ENCODE measurements around the gene HHLA2. TPM values are rescaled to one million over a fixed set of nuclear protein-coding genes. Genes with fewer than 3 reads are reported as not detected.
A peak's percentile ranks its signal among the peaks of the same experiment; 100 is the strongest.

The HHLA2 gene
- total RNA-seq, 1 experiment from 2014 or later = not detected

DNA sequence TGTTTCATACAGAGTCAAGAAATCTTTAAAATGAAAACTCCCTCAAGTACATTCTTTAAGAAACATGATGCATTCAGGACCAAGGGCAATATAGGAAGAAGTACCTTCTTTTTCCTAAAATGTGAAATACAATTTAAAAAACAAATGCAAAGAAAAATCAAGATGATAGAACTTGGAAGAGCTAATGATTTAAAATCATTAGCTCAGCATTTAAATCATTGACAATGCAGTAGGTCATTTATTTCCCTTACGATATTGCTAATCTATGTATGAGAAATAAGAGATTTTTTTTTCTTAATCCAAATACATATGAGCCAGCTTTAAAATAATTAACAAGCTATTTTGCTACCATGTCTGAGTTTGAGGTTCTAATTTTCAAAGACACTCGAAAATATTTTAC is 105.5 kb downstream of the HHLA2 start:
- Histone ChIP-seq H3K9me3 (replicated peaks) (no peaks in the 10 kb centered on the region), H3K4me1 (replicated peaks) (no peaks in the 10 kb centered on the region), H3K4me3 (no peak overlapping the region), H3K27me3 (replicated peaks) (no peaks in the 10 kb centered on the region), H3K36me3 (no peaks in the 10 kb centered on the region), H3K27ac (no peak overlapping the region)
- DNase-seq (ENCODE audit: low read depth in 1 of 2, low spot score in 2 of 2) = no peak

GRCh38 chr3:108403198-108403597 is 106.8 kb downstream of the HHLA2 start:
- Histone ChIP-seq H3K27ac (no peak overlapping the region), H3K27me3 (replicated peaks) (no peaks in the 10 kb centered on the region), H3K4me3 (no peak overlapping the region), H3K4me1 (replicated peaks) (no peaks in the 10 kb centered on the region), H3K9me3 (replicated peaks) (no peaks in the 10 kb centered on the region), H3K36me3 (no peaks in the 10 kb centered on the region)
- DNase-seq (ENCODE audit: low read depth in 1 of 2, low spot score in 2 of 2) = no peak

- no peaks in the 10 kb centered on the region for H3K36me3 ChIP-seq
- no peaks in the 10 kb centered on the region for H3K4me1 ChIP-seq (replicated peaks)
- H3K27ac ChIP-seq = no peak overlapping the region
- no peak for DNase-seq (ENCODE audit: low read depth in 1 of 2, low spot score in 2 of 2)
- H3K27me3 ChIP-seq (replicated peaks) = no peaks in the 10 kb centered on the region
- no peaks in the 10 kb centered on the region for H3K9me3 ChIP-seq (replicated peaks)
- no peak overlapping the region for H3K4me3 ChIP-seq
These were observed 107.5 kb downstream of the HHLA2 start for GRCh38 chr3:108403686-108404345.

DNA sequence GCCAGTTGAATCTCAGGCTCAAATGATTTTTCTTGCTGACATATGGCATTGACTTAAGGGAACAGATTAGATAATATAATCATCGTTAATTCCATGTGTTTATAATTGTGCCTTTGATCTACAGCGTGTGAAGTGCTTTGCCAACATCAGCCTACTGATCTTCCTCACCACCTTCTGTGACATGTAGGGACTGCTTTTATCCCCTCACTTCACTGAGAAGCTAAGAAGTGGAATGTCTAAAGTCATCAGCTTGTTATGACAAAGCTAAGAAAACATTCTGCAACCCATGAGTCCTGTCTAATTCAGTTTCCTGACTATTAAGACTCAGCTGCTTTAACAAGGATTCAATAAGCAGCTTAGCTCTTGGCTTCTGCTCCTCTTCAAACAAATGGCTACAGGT is 108.0 kb downstream of the HHLA2 start:
- Histone ChIP-seq H3K27ac (no peak overlapping the region), H3K9me3 (replicated peaks) (no peaks in the 10 kb centered on the region), H3K27me3 (replicated peaks) (no peaks in the 10 kb centered on the region), H3K36me3 (no peaks in the 10 kb centered on the region), H3K4me3 (no peak overlapping the region), H3K4me1 (replicated peaks) (no peaks in the 10 kb centered on the region)
- no peak for DNase-seq (ENCODE audit: low read depth in 1 of 2, low spot score in 2 of 2)

- no peaks in the 10 kb centered on the region for H3K9me3 ChIP-seq (replicated peaks)
- no peak overlapping the region for H3K27ac ChIP-seq
- no peaks in the 10 kb centered on the region for H3K4me1 ChIP-seq (replicated peaks)
- H3K27me3 ChIP-seq (replicated peaks) = no peaks in the 10 kb centered on the region
- no peak for DNase-seq (ENCODE audit: low read depth in 1 of 2, low spot score in 2 of 2)
- no peaks in the 10 kb centered on the region for H3K36me3 ChIP-seq
- H3K4me3 ChIP-seq = no peak overlapping the region
These were observed 109.8 kb downstream of the HHLA2 start for GRCh38 chr3:108406063-108406660.

GRCh38 chr3:108406661-108407206 is 110.4 kb downstream of the HHLA2 start:
- no peak overlapping the region for H3K27ac ChIP-seq
- peak in 1 of 2 experiments; percentile 31 for DNase-seq (ENCODE audit: low read depth in 1 of 2, low spot score in 2 of 2)
- no peak overlapping the region for H3K4me3 ChIP-seq
- no peaks in the 10 kb centered on the region for H3K36me3 ChIP-seq
- H3K9me3 ChIP-seq (replicated peaks) = no peaks in the 10 kb centered on the region
- H3K27me3 ChIP-seq (replicated peaks) = no peaks in the 10 kb centered on the region
- no peaks in the 10 kb centered on the region for H3K4me1 ChIP-seq (replicated peaks)

GRCh38 chr3:108407886-108408285 is 111.5 kb downstream of the HHLA2 start:
- Histone ChIP-seq H3K27ac (no peak overlapping the region), H3K4me1 (replicated peaks) (no peaks in the 10 kb centered on the region), H3K36me3 (no peaks in the 10 kb centered on the region), H3K27me3 (replicated peaks) (no peaks in the 10 kb centered on the region), H3K4me3 (no peak overlapping the region), H3K9me3 (replicated peaks) (no peaks in the 10 kb centered on the region)
- DNase-seq (ENCODE audit: low read depth in 1 of 2, low spot score in 2 of 2) = no peak

- no peaks in the 10 kb centered on the region for H3K27me3 ChIP-seq (replicated peaks)
- H3K4me3 ChIP-seq = no peak overlapping the region
- DNase-seq (ENCODE audit: low read depth in 1 of 2, low spot score in 2 of 2) = no peak
- no peaks in the 10 kb centered on the region for H3K9me3 ChIP-seq (replicated peaks)
- H3K36me3 ChIP-seq = no peaks in the 10 kb centered on the region
- H3K27ac ChIP-seq = no peak overlapping the region
- no peaks in the 10 kb centered on the region for H3K4me1 ChIP-seq (replicated peaks)
These were observed 112.8 kb downstream of the HHLA2 start for GRCh38 chr3:108408883-108409799.

GRCh38 chr3:108409800-108410178 is 113.4 kb downstream of the HHLA2 start:
- H3K9me3 ChIP-seq (replicated peaks) = no peaks in the 10 kb centered on the region
- H3K27me3 ChIP-seq (replicated peaks) = no peaks in the 10 kb centered on the region
- H3K27ac ChIP-seq = no peak overlapping the region
- no peaks in the 10 kb centered on the region for H3K36me3 ChIP-seq
- H3K4me3 ChIP-seq = no peak overlapping the region
- no peaks in the 10 kb centered on the region for H3K4me1 ChIP-seq (replicated peaks)
- no peak for DNase-seq (ENCODE audit: low read depth in 1 of 2, low spot score in 2 of 2)

DNA sequence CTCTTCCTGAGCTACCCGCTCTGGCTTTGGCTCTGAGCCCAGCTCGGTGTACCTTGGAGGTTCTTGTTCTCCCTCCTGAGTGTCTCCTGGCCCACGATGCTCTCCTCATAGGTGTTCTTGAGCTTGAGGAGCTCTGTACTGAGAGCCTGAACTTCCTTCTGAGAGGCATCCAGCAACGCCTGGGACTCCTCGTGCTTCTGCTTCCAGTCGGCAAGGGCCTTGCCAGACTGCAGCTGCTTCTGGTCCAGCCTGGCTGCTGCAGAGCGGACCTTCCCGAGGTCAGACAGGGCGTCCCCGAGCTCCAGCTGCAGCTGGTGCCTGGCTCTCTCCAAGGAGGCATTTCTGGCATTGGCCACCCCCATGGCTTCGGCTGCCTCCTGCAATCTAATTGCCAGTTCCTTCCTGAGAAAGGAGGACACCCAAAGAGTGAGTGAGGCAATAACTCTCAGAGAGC is 114.2 kb downstream of the HHLA2 start:
- no peaks in the 10 kb centered on the region for H3K9me3 ChIP-seq (replicated peaks)

GRCh38 chr3:108412121-108412750 is 115.9 kb downstream of the HHLA2 start:
- no peaks in the 10 kb centered on the region for H3K27me3 ChIP-seq (replicated peaks)
- no peaks in the 10 kb centered on the region for H3K36me3 ChIP-seq
- H3K4me3 ChIP-seq = no peak overlapping the region
- H3K4me1 ChIP-seq (replicated peaks) = no peaks in the 10 kb centered on the region
- H3K9me3 ChIP-seq (replicated peaks) = no peaks in the 10 kb centered on the region
- no peak overlapping the region for H3K27ac ChIP-seq
- no peak for DNase-seq (ENCODE audit: low read depth in 1 of 2, low spot score in 2 of 2)

More for the DNA sequence above, 114.2 kb downstream of the HHLA2 start:
- H3K4me3 ChIP-seq = no peak overlapping the region
- no peaks in the 10 kb centered on the region for H3K4me1 ChIP-seq (replicated peaks)
- no peak for DNase-seq (ENCODE audit: low read depth in 1 of 2, low spot score in 2 of 2)
- no peaks in the 10 kb centered on the region for H3K27me3 ChIP-seq (replicated peaks)
- no peak overlapping the region for H3K27ac ChIP-seq
- H3K36me3 ChIP-seq = no peaks in the 10 kb centered on the region

DNA sequence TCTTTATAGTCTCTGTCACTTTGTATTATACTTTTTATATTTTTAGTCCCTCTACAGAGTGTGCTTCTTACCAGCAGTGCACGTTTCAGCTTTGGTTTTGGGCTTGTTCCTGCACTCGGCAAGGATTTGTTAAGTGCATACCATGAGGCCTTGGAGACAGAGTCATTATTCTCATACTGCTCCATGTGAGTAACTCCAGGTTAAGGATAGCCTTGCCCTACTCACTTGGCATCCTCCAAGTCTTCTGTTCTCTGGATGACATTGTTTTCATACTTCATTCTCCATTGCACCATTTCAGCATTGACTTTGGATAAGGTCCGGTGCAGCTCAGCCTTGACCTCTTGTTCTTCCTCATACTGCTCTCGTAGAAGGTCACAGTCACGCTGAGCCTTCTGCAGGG is 117.7 kb downstream of the HHLA2 start:
- no peak overlapping the region for H3K4me3 ChIP-seq
- H3K9me3 ChIP-seq (replicated peaks) = no peaks in the 10 kb centered on the region
- H3K36me3 ChIP-seq = no peaks in the 10 kb centered on the region
- no peaks in the 10 kb centered on the region for H3K27me3 ChIP-seq (replicated peaks)
- H3K4me1 ChIP-seq (replicated peaks) = no peaks in the 10 kb centered on the region
- no peak overlapping the region for H3K27ac ChIP-seq
- no peak for DNase-seq (ENCODE audit: low read depth in 1 of 2, low spot score in 2 of 2)

GRCh38 chr3:108415661-108416060 is 119.3 kb downstream of the HHLA2 start:
- Histone ChIP-seq H3K9me3 (replicated peaks) (no peaks in the 10 kb centered on the region), H3K27ac (no peak overlapping the region), H3K27me3 (replicated peaks) (no peaks in the 10 kb centered on the region), H3K4me3 (no peak overlapping the region), H3K36me3 (no peaks in the 10 kb centered on the region), H3K4me1 (replicated peaks) (no peaks in the 10 kb centered on the region)
- no peak for DNase-seq (ENCODE audit: low read depth in 1 of 2, low spot score in 2 of 2)
